Measurements from ENCODE around the gene RAP1B.

The RAP1B gene

DNA sequence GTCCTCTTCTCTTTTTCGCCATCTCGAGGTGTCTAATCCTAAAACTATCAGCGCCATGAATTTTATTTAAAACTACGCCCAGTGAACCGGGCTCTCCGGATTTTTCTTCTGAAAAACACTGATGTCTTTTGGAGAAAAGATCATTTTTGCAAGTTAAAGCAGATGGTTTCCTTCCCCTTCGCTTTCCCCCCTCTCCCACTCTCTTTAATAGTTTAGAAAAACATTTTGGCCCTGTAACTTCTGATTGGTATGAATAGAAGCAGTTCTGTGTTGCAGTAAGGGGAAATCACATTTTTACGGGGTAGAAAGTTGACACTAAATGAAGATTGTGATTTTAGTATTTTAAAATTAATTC lies 1.1 kb downstream of the RAP1B start:
- DNase-seq (ENCODE audit: low read depth in 2 of 2): no peak

DNA sequence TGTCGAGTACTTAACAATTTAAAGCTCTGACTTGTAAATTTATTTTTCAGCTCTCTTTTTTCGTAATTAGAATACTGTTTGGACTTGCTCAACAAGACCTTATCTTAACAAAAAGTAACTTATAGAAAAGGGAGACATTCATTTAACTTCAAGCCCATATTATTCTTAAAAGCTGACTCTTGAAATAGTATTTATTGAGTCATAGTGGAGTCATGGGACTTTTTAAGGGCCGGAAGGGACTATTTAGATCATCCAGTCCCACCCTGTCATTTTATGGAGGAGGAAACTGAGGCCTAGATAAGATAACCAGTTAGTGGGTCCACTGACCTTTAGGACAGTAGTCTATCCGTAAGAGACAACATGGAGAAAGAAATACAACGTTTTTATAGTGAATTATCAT lies 1.5 kb downstream of the RAP1B start:
- no peak for DNase-seq (ENCODE audit: low read depth in 2 of 2)

GRCh38 chr12:68612697-68613096 lies 2.0 kb downstream of the RAP1B start:
- no peak for DNase-seq (ENCODE audit: low read depth in 2 of 2)

DNA sequence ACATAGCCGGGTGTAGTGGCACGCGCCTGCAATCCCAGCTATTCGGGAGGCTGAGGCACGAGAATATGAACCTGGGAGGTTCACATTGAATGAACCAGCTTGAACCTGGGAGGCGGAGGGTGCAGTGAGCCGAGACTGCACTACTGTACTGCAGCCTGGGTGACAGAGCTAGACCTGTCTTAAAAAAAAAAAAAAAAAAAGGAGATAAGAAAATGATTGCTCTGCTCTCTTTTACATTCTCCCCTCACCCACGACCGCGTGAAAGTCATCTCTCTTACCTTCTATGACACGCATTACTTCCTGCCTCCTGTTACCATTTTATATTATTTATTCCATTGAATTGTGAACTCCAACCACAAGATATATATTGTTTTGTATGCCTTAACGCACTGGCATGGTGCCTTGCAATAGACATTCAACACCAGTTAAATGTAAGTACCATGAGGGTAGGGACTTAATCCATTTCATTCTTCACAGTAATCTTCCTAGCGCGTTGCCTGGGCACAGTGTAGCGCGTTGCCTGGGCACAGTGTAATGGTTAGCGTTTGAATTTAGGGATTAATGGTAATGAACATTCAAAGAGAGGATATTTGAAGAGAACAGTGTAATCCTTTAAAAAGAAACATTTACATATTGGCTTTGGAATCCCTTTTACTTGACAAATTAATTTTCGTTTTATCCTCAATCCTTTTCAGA lies 2.7 kb downstream of the RAP1B start:
- peak in 1 of 2 experiments; percentile 15 for DNase-seq (ENCODE audit: low read depth in 2 of 2)

- no peak for DNase-seq (ENCODE audit: low read depth in 2 of 2)
Measured at GRCh38 chr12:68614105-68614679, 3.5 kb downstream of the RAP1B start.

GRCh38 chr12:68614769-68615168 lies 4.1 kb downstream of the RAP1B start:
- DNase-seq (ENCODE audit: low read depth in 2 of 2): no peak

- DNase-seq (ENCODE audit: low read depth in 2 of 2): no peak
Measured at GRCh38 chr12:68617160-68617926, 6.6 kb downstream of the RAP1B start.

GRCh38 chr12:68619541-68619940 lies 8.8 kb downstream of the RAP1B start:
- DNase-seq (ENCODE audit: low read depth in 2 of 2): no peak

DNA sequence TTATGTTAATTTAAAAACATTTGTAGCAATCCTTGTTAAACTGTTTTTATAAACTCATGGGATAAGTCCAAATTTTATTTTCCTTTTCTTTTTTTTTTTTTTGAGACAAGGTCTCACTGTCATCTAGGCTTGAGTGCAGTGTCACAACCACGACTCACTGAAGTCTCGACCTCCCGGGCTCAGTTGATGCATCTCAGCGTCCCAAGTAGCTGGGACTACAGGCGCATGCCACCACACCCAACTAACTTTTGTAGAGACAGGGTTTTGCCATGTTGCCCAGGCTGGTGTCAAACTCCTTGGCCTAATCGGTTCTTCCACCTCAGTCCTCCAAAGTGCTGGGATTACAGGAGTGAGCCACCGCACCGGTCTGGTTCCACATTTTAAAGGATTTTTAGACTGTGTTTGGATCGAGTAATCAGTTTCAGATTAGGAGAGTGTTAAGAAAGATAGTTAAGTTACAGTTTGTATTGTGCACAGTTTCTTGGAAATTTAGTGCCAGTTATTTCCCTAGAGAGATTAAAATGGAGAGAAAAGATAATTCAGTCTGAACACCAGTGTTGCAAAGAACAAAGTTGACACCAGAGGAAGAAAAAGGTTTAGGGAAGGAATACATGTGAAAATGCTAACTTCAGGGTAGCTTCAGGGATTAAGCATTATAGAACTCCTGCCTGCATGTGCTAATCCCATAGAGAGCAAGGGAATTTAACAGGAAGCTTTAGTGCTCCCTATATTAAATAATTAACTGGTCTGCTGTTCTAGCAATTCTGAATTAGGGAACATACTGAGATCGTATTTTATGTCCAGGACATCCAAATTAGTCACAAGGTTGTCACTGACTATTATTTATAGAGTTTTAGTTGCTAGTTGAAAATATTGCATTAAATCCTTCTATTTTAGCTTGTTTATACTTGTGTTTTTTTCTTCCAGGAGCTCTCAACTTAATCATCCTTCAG lies 10.1 kb downstream of the RAP1B start:
- no peak for DNase-seq (ENCODE audit: low read depth in 2 of 2)

DNA sequence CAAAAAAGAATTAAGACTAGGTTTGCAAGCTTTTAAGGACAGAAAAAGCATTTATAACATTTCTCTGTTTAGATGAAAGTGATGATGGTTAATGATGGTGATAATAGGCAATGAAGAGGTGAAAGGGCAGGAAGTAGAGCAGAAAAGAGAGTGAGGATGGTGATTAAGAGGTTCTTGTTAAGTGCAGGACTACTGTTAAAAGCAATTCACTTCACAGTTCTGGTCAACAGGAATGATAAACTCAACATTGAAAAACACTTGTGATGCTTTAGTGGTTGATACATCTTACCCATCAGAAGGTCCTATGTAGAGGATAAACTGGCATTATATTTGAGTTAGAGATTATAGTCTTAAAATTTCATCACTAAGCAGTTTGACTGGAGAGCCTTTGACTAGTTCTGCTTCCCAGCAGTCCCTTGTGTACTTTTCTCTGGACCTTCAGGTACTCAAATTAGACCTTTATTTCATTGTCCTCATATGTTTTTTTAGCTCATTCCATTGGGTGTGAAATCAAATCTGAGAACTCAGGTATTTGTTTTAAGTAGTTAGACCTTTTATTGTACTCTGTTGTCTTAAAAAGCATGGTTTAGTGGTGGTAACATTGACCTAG lies 10.9 kb downstream of the RAP1B start:
- no peak for DNase-seq (ENCODE audit: low read depth in 2 of 2)

DNA sequence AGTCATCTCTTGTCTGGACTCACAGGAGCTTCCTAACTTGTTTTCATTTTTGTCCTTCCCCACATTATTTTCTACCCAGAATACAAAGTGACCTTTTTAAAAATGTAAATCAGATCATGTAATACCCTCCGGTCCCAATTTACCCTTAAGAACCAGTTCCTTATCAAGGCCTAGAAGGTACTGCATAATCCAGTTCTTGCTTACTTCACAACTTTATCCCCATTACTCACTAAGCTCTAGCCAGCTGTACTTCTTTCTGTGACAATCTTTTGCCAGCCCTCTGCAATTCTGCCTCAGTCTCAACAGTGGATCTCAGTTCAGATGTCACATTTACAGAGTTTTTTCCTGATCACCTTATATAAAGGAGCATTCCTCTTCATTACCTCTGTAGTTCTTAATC lies 11.6 kb downstream of the RAP1B start:
- no peak for DNase-seq (ENCODE audit: low read depth in 2 of 2)

- DNase-seq (ENCODE audit: low read depth in 2 of 2): no peak
Measured at GRCh38 chr12:68623059-68623458, 12.4 kb downstream of the RAP1B start.

DNA sequence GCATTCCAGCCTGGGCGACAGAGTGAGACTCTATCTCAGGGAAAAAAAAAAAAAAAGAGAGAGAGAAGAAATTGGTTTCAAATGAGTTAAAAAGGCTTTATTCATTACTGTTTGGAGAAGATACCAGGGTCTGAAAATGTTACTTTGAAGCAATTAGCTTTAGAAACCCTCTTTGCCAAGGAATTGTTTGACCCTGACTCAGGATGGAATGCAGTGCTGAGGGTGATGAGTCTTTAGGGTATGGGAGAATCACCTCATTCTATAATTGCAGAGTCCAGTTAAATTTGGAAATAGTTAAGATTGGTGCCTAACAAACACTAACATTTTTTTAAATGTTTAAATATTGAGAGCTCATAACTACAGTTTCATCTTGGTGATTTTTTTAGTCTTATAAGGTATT lies 13.3 kb downstream of the RAP1B start:
- no peak for DNase-seq (ENCODE audit: low read depth in 2 of 2)

DNA sequence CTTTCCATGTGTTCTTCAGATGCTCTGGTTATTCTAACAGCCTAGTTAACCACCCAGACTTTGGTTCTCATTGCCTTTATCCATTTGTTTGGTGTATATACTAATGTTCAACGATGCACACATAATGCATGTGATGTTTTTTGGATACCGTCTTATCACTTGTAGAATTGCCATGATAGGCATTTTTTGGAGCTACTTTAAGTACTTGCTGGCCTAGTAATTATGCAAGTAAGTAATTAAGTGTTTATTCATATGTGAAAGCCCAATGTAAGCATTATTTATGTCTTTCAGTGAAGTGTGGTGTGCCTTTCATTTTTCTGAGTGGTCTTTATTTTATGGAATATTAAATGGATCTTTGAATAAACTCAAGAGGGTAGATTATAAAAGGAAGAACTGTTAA lies 14.2 kb downstream of the RAP1B start:
- DNase-seq (ENCODE audit: low read depth in 2 of 2): no peak

GRCh38 chr12:68627673-68628319 lies 17.1 kb downstream of the RAP1B start:
- DNase-seq (ENCODE audit: low read depth in 2 of 2): no peak

- no peak for DNase-seq (ENCODE audit: low read depth in 2 of 2)
Measured at GRCh38 chr12:68628698-68629097, 18.0 kb downstream of the RAP1B start.

DNA sequence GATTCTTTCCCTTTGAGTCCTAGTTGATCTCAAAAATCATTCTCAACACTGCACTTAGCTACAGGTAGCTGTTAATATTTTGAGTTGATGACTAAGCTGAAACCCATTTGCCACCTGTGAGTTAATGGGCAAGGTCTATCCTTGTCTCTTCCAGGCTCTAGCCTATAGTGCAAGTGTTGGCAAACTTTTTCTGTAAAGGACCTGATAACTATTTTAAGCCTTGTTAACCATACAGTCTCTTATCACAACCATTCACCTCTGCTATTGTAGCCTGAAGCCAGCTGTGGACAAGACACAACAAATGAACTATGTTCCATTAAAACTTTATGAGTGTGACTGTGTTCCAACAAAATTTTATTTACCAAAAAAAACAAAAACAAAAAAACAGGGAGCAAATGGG lies 19.4 kb downstream of the RAP1B start:
- no peak for DNase-seq (ENCODE audit: low read depth in 2 of 2)

DNA sequence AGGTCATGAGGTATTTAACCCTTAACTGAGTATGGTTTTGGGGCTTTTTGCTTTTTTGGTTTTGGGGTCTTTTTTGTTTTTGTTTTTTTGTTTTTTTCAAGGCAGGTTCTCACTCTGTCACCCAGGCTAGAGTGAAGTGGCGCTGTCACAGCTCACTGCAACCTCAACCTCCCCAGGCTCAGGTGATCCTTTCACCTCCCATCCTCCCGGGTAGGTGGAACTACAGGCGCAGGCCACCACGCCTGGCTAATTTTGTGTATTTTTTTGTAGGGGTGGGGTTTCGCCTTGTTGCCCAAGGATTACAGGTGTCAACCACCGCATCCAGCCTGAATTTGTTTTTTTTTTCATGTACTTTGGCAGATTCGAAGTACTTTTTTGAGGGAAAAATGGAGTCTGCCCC lies 19.9 kb downstream of the RAP1B start:
- DNase-seq (ENCODE audit: low read depth in 2 of 2): no peak

DNA sequence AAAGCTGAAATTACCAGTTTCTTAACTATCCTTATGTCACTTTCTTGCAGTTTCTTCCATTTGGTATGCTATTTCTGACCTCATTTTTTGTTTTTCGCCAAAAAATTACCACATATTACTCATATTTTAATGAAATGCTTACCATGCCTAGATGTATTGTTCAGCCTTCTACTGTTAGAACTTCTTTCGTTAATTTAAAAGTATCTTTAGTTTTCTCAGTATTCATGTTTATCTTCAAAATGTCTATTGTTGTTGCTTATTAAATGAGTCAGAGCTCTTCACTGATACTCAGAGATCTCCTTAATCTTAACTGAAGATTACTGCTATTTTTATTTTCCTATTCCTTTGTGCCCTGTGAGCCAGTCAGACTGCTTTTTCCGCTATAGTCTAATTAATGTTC lies 20.5 kb downstream of the RAP1B start:
- no peak for DNase-seq (ENCODE audit: low read depth in 2 of 2)

- DNase-seq (ENCODE audit: low read depth in 2 of 2): no peak
Measured at GRCh38 chr12:68632486-68632885, 21.8 kb downstream of the RAP1B start.

Data from stimulated activated CD4-positive, alpha-beta T cell treated with anti-CD3 and anti-CD28 coated beads, Interleukin-12 subunit alpha, Interleukin-12 subunit beta, amount 100 ng/mL, for 24 hours (primary cell).